HepG2 (cell line): Measurements from ENCODE around the gene GJD3. TPM values are rescaled to one million over a fixed set of nuclear protein-coding genes. Genes with fewer than 3 reads are reported as not detected.

Experiments used
- ASH2L ChIP-seq: fragments of 300-600, 200-600 bp; sonication (generic); IDR thresholded peaks from 2 replicates; pipeline ENCODE4 v1.7.0; 2017; ENCODE audit warnings: low read depth, mild to moderate bottlenecking, moderate library complexity, mixed read lengths, low read length; ENCODE audit not compliant: insufficient read length
- CREBL2 ChIP-seq: sonication (generic); formaldehyde crosslinking; IDR thresholded peaks from 2 replicates; pipeline ENCODE4 v1.8.1; 2023; ENCODE audit warnings: missing genetic modification reagents, mild to moderate bottlenecking, borderline replicate concordance
- HNRNPLL ChIP-seq: fragments of 200-400 bp; formaldehyde crosslinking; IDR thresholded peaks from 2 replicates; pipeline ENCODE4 v1.6.1; 2017; ENCODE audit warnings: mild to moderate bottlenecking, low read depth, low read length; ENCODE audit not compliant: poor library complexity, severe bottlenecking
- KDM6A ChIP-seq: IDR thresholded peaks from 2 replicates; pipeline ENCODE4 v1.6.1; 2016; ENCODE audit warnings: low read depth
- MAFF ChIP-seq: IDR thresholded peaks from 2 replicates; pipeline ENCODE4 v1.6.1; 2011; ENCODE audit warnings: low read depth, low read length, improper control_type of control experiment
- NCOR1 ChIP-seq: fragments of 200-600 bp; sonication (generic); IDR thresholded peaks from 2 replicates; pipeline ENCODE4 v1.7.0; 2017; ENCODE audit warnings: antibody characterized with exemption, low read length, borderline replicate concordance
- NR2C2 ChIP-seq: sonication (generic); formaldehyde crosslinking; IDR thresholded peaks from 2 replicates; pipeline ENCODE4 v1.4.0; 2020; ENCODE audit warnings: missing genetic modification reagents, mild to moderate bottlenecking, moderate library complexity, borderline replicate concordance
- NRL ChIP-seq: sonication (generic); formaldehyde crosslinking; IDR thresholded peaks from 2 replicates; pipeline ENCODE4 v1.5.0; 2020; ENCODE audit warnings: missing genetic modification reagents, mild to moderate bottlenecking, moderate library complexity, borderline replicate concordance
- PCBP1 ChIP-seq: fragments of 200-400 bp; formaldehyde crosslinking; IDR thresholded peaks from 2 replicates; pipeline ENCODE4 v1.6.1; 2017; ENCODE audit warnings: mild to moderate bottlenecking, low read depth, low read length, borderline replicate concordance
- RARG ChIP-seq: sonication (generic); formaldehyde crosslinking; IDR thresholded peaks from 2 replicates; pipeline ENCODE4 v1.4.0; 2020; ENCODE audit warnings: low read depth, mild to moderate bottlenecking, missing genetic modification reagents
- RBM39 ChIP-seq: fragments of 200-400 bp; formaldehyde crosslinking; IDR thresholded peaks from one replicate; pipeline ENCODE4 v1.6.1; 2018; ENCODE audit warnings: antibody characterized with exemption, mild to moderate bottlenecking, low read depth, low read length; ENCODE audit not compliant: poor library complexity, severe bottlenecking
- RFX3 ChIP-seq: IDR thresholded peaks from 2 replicates; pipeline ENCODE4 v1.6.1; 2016; ENCODE audit warnings: missing biosample characterization, missing genetic modification reagents
- TAF1 ChIP-seq: sonication (generic); formaldehyde crosslinking; IDR thresholded peaks from 2 replicates; pipeline ENCODE4 v1.4.0; 2020; ENCODE audit warnings: missing genetic modification reagents
- TBP ChIP-seq: sonication (generic); formaldehyde crosslinking; IDR thresholded peaks from 2 replicates; pipeline ENCODE4 v1.5.0; 2020; ENCODE audit warnings: missing genetic modification reagents
- ZBTB7A ChIP-seq: sonication (generic); formaldehyde crosslinking; IDR thresholded peaks from 2 replicates; pipeline ENCODE4 v1.8.0; 2022; ENCODE audit warnings: mild to moderate bottlenecking, missing genetic modification reagents
- ZKSCAN5 ChIP-seq: sonication (generic); formaldehyde crosslinking; IDR thresholded peaks from 2 replicates; pipeline ENCODE4 v1.5.1; 2020; ENCODE audit warnings: mild to moderate bottlenecking, missing genetic modification reagents
- ZNF549 ChIP-seq: sonication (generic); formaldehyde crosslinking; IDR thresholded peaks from 2 replicates; pipeline ENCODE4 v1.5.0; 2020; ENCODE audit warnings: missing genetic modification reagents
- ZNF558 ChIP-seq: sonication (generic); formaldehyde crosslinking; IDR thresholded peaks from 2 replicates; pipeline ENCODE4 v1.9.0; 2022; ENCODE audit warnings: mild to moderate bottlenecking, missing genetic modification reagents, borderline replicate concordance
- ZNF567 ChIP-seq: sonication (generic); formaldehyde crosslinking; IDR thresholded peaks from 2 replicates; pipeline ENCODE4 v1.8.1; 2023; ENCODE audit warnings: mild to moderate bottlenecking, missing genetic modification reagents, borderline replicate concordance
- ZNF792 ChIP-seq: IDR thresholded peaks from 2 replicates; pipeline ENCODE4 v1.6.1; 2016
- polyA plus RNA-seq, 8 experiments: library from polyadenylated mRNA; depleted of rRNA in 3 of 8; stranded (reverse) in 7 of 8; unstranded in 1 of 8; fragments of >200 nt; fragmentation: Illumina TruSeq in 4 of 8; extraction: Trizol in 4 of 8; gene quantifications; 2 replicates each; pipeline versions ENCODE4 v1.2.1 to v1.2.3, GENCODE V29; 2011 to 2016; ENCODE audit warnings: low read depth in 4 of 8, missing spikeins in 1 of 8, mixed read lengths in 1 of 8; ENCODE audit not compliant: insufficient read depth in 1 of 8
- total RNA-seq, 5 experiments: library from RNA; depleted of rRNA; stranded (reverse); fragments of >200 nt; fragmentation: Illumina TruSeq; extraction: Trizol; gene quantifications; 2 replicates each; pipeline ENCODE4 v1.2.3, GENCODE V29; 2016; ENCODE audit warnings: low read depth in 1 of 5
- TF ChIP-seq, protein P1 (sequence below): sonication (generic); formaldehyde crosslinking; IDR thresholded peaks from 2 replicates; pipeline ENCODE4 v1.8.1; 2023; ENCODE audit warnings: mild to moderate bottlenecking, missing genetic modification reagents
- TF ChIP-seq, protein P2 (sequence below): sonication (generic); formaldehyde crosslinking; IDR thresholded peaks from 2 replicates; pipeline ENCODE4 v1.4.0; 2020; ENCODE audit warnings: missing genetic modification reagents
- TF ChIP-seq, protein P3 (sequence below): sonication (generic); formaldehyde crosslinking; IDR thresholded peaks from 2 replicates; pipeline ENCODE4 v1.4.0; 2020; ENCODE audit warnings: missing genetic modification reagents

The GJD3 gene
- total and polyA plus RNA-seq, 2 of the 13 experiments (the other 11 are each of a cell fraction or from before 2014, with no cell fraction given), result not detected

DNA sequence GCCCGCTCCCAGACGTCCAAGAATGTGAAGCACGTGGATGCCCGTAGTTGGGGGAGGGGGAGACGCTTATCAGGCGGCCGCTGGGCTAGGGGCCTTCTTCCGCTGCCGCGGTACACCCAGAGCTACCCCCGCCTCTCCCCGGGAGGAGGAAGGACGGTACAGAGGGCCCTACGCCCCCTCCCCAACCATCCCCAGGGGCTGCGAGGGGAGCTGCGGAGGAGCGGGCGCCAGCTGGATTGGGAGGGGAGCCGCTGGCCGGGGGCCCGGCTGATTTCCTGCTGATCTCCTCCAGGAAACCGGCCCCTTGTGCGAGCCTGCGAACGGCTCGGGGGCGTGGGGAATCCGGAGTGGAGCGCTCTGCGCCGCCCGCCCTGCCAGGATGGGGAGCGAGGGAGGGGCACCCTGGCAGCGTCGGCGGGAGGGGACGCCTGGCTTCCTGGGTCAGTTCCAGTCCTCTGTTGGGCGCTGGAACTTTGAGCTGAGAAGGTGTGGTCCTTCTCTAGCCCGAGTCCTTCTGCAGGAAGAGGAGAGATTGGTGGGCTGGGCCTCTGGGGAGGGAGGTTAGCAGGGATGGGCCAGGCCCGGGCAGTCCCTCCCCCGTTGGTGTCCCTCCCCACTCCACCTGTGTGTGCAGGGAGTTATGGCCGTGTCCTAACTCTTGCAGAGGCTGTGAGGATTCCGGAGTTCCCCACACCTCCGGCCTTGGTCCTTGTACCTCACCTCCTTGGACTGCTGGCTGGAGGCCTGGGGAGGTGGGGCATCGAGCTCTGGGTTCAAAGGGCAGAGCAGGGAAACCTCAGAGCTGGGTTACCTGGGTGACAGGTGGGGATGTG, 19.2 kb downstream of the GJD3 start (continued):
- TF ChIP-seq, protein P1, sequence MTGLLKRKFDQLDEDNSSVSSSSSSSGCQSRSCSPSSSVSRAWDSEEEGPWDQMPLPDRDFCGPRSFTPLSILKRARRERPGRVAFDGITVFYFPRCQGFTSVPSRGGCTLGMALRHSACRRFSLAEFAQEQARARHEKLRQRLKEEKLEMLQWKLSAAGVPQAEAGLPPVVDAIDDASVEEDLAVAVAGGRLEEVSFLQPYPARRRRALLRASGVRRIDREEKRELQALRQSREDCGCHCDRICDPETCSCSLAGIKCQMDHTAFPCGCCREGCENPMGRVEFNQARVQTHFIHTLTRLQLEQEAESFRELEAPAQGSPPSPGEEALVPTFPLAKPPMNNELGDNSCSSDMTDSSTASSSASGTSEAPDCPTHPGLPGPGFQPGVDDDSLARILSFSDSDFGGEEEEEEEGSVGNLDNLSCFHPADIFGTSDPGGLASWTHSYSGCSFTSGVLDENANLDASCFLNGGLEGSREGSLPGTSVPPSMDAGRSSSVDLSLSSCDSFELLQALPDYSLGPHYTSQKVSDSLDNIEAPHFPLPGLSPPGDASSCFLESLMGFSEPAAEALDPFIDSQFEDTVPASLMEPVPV (CRISPR knock-in tag), result peak; percentile 80; the same call in 1 of the 2 replicates
- TF ChIP-seq RFX3 (CRISPR knock-in tag) (no peak), PCBP1 (peak; percentile 68; the same call in 1 of the 2 replicates), CREBL2 (CRISPR knock-in tag) (no peak), ZNF567 (CRISPR knock-in tag) (0 out of 2 replicates have a peak, but pooled peaks have one; percentile 43), ZNF549 (CRISPR knock-in tag) (no peak), NR2C2 (peak; percentile 74), HNRNPLL (peak; percentile 58), ZNF792 (CRISPR knock-in tag) (0 out of 2 replicates have a peak, but pooled peaks have one; percentile 51), ZNF558 (CRISPR knock-in tag) (0 out of 2 replicates have a peak, but pooled peaks have one; percentile 77), TAF1 (CRISPR knock-in tag) (peak; percentile 55; the same call in 1 of the 2 replicates), ZBTB7A (CRISPR knock-in tag) (peak; percentile 69), ASH2L (peak; percentile 27), MAFF (no peak), NCOR1 (peak; percentile 75; the same call in 1 of the 2 replicates), NRL (peak; percentile 66; the same call in 1 of the 2 replicates), RARG (CRISPR knock-in tag) (0 out of 2 replicates have a peak, but pooled peaks have one; percentile 52), TBP (CRISPR knock-in tag) (0 out of 2 replicates have a peak, but pooled peaks have one; percentile 42), KDM6A (CRISPR knock-in tag) (0 out of 2 replicates have a peak, but pooled peaks have one; percentile 32), RBM39 (peak; percentile 97), ZKSCAN5 (peak; percentile 96)
- TF ChIP-seq, protein P2, sequence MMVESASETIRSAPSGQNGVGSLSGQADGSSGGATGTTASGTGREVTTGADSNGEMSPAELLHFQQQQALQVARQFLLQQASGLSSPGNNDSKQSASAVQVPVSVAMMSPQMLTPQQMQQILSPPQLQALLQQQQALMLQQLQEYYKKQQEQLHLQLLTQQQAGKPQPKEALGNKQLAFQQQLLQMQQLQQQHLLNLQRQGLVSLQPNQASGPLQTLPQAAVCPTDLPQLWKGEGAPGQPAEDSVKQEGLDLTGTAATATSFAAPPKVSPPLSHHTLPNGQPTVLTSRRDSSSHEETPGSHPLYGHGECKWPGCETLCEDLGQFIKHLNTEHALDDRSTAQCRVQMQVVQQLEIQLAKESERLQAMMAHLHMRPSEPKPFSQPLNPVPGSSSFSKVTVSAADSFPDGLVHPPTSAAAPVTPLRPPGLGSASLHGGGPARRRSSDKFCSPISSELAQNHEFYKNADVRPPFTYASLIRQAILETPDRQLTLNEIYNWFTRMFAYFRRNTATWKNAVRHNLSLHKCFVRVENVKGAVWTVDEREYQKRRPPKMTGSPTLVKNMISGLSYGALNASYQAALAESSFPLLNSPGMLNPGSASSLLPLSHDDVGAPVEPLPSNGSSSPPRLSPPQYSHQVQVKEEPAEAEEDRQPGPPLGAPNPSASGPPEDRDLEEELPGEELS, result peak; percentile 7; the same call in 1 of the 2 replicates
- TF ChIP-seq, protein P3, sequence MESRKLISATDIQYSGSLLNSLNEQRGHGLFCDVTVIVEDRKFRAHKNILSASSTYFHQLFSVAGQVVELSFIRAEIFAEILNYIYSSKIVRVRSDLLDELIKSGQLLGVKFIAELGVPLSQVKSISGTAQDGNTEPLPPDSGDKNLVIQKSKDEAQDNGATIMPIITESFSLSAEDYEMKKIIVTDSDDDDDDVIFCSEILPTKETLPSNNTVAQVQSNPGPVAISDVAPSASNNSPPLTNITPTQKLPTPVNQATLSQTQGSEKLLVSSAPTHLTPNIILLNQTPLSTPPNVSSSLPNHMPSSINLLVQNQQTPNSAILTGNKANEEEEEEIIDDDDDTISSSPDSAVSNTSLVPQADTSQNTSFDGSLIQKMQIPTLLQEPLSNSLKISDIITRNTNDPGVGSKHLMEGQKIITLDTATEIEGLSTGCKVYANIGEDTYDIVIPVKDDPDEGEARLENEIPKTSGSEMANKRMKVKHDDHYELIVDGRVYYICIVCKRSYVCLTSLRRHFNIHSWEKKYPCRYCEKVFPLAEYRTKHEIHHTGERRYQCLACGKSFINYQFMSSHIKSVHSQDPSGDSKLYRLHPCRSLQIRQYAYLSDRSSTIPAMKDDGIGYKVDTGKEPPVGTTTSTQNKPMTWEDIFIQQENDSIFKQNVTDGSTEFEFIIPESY (CRISPR knock-in tag), result no peak
